ENCODE data around the gene MEI4.

The MEI4 gene

DNA sequence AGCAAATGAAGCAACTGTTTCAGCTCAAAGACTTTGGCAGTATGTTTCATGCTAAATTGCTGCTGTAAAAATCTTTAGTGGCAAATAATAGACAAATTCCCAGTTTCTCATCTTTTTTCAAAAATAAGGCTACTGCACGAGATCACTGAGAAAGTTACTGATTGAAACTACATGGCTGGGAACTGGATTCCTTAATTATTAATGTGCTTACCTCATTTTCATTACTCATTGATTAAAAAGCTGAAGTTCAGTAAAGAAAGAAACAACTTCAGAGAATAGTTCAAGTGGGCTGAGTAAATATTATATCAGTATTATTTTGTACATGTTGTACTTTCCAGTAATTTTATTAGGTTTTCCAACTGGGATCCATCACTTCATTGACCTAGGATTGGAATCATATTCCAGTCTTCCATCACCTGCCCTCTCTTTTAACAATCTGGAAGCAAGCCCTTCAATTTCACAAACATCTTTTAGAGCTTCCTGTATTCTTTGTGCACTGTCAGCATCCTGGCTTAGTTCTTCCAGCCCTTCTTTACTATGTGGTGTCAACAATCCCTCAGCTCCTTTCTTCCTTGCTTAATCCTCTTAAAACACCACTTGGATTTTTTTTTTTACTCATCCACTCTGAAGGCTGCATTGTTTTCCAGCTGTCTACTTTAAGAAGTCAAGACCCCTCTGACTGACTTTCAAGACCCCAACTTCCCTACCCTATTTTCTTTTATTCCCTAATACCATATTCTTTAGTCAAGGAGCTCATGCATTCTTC is 4.3 kb downstream of the MEI4 start:
- Histone ChIP-seq H3K9me3 (no peaks in the 10 kb centered on the region), H3K27ac (no peak overlapping the region), H3K4me1 (no peaks in the 10 kb centered on the region), H3K27me3 (no peaks in the 10 kb centered on the region), H3K36me3 (no peaks in the 10 kb centered on the region), H3K4me3 (no peak overlapping the region)
- intact Hi-C loops (cut with DNase I; ENCODE audit: low total_unique reads): no loop called here
- TF ChIP-seq, protein P1, sequence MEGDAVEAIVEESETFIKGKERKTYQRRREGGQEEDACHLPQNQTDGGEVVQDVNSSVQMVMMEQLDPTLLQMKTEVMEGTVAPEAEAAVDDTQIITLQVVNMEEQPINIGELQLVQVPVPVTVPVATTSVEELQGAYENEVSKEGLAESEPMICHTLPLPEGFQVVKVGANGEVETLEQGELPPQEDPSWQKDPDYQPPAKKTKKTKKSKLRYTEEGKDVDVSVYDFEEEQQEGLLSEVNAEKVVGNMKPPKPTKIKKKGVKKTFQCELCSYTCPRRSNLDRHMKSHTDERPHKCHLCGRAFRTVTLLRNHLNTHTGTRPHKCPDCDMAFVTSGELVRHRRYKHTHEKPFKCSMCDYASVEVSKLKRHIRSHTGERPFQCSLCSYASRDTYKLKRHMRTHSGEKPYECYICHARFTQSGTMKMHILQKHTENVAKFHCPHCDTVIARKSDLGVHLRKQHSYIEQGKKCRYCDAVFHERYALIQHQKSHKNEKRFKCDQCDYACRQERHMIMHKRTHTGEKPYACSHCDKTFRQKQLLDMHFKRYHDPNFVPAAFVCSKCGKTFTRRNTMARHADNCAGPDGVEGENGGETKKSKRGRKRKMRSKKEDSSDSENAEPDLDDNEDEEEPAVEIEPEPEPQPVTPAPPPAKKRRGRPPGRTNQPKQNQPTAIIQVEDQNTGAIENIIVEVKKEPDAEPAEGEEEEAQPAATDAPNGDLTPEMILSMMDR (IDR thresholded peaks at IDR 0.05): no peak
- DNase-seq: no peak

DNA sequence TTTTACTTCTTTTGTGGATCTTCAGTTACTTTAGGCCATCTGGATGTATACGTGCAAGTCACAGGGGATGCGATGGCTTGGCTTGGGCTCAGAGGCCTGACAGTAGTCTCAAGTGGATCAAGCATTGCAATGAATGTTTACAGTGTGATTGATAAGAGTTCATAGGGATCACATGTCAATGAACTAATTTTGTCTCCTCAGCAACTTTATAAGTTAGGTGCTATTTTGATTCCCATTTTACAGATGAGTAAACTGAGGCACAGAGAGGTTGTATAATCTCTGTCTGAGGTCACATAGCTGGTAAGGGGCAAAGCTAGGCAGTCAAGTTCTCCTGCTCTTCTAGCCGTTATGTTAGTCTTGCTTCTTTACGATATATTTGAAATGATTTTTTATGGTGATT is 13.5 kb downstream of the MEI4 start:
- intact Hi-C loops (cut with DNase I; ENCODE audit: low total_unique reads): no loop called here
- no peak overlapping the region for H3K27ac ChIP-seq
- TF ChIP-seq, protein P1 (IDR thresholded peaks at IDR 0.05): no peak
- no peaks in the 10 kb centered on the region for H3K4me1 ChIP-seq
- H3K4me3 ChIP-seq: no peak overlapping the region
- H3K9me3 ChIP-seq: no peaks in the 10 kb centered on the region
- no peaks in the 10 kb centered on the region for H3K36me3 ChIP-seq
- H3K27me3 ChIP-seq: no peaks in the 10 kb centered on the region
- DNase-seq: no peak

DNA sequence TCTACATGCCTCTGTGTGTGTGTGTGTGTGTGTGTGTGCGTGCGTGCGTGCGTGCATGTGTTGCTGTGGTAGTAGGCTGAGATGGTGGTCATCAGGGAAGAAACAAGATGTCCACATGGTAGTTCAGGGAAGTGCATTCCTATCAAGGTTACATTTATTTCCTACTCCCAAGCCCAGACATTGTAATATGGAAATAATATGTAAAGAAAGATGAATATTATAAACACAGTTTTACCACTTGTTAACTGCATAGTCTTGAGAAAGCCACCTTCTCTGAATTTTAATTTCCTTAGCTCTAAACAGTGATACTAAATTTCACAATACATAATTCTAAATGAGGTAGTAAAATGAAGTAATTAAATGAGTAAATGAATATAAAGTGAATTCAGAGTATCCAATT is 14.0 kb downstream of the MEI4 start:
- intact Hi-C loops (cut with DNase I; ENCODE audit: low total_unique reads): no loop called here
- Histone ChIP-seq H3K27me3 (no peaks in the 10 kb centered on the region), H3K4me1 (no peaks in the 10 kb centered on the region), H3K4me3 (no peak overlapping the region), H3K9me3 (no peaks in the 10 kb centered on the region), H3K36me3 (no peaks in the 10 kb centered on the region), H3K27ac (no peak overlapping the region)
- DNase-seq: no peak
- TF ChIP-seq, protein P1 (IDR thresholded peaks at IDR 0.05): no peak

DNA sequence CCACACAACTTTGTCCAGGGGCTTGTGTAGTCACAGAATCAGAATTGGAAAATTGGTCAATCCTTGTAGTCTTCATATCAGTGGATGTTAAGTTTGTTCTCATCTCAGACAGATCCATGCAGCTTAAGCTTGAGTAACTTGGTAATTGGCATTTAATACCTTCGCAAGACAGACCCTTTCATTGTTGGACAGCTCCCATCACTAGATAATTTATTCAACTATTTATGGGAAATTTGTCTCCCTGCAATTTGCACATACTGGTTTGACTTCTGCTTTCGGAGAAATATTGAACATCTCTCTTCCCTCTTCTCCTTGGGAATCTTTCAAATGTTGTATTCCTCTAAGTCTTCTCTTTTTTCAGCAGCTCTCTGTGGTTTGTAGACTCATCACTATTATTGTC is 17.1 kb downstream of the MEI4 start:
- DNase-seq: no peak
- H3K4me1 ChIP-seq: no peaks in the 10 kb centered on the region
- TF ChIP-seq, protein P1 (IDR thresholded peaks at IDR 0.05): no peak
- H3K27ac ChIP-seq: no peak overlapping the region
- intact Hi-C loops (cut with DNase I; ENCODE audit: low total_unique reads): no loop called here
- no peak overlapping the region for H3K4me3 ChIP-seq
- no peaks in the 10 kb centered on the region for H3K36me3 ChIP-seq
- no peaks in the 10 kb centered on the region for H3K9me3 ChIP-seq
- H3K27me3 ChIP-seq: no peaks in the 10 kb centered on the region

GRCh38 chr6:77674211-77674610 is 21.4 kb downstream of the MEI4 start:
- intact Hi-C loops (cut with DNase I; ENCODE audit: low total_unique reads): no loop called here
- Histone ChIP-seq H3K4me1 (no peaks in the 10 kb centered on the region), H3K27ac (no peak overlapping the region)

More at GRCh38 chr6:77674211-77674610, 21.4 kb downstream of the MEI4 start:
- Histone ChIP-seq H3K9me3 (no peaks in the 10 kb centered on the region), H3K36me3 (no peaks in the 10 kb centered on the region), H3K4me3 (no peak overlapping the region), H3K27me3 (no peaks in the 10 kb centered on the region)
- DNase-seq: no peak
- TF ChIP-seq, protein P1 (IDR thresholded peaks at IDR 0.05): no peak
